Parathyroid adenoma (tissue), 2 donors: ENCODE data around the gene NMUR1.

ENCODE experiments used
- H2AFZ ChIP-seq: fragments of 300-600 bp; sonication (generic); one replicate; pipeline ENCODE4 v1.7.0; 2017; ENCODE audit warnings: antibody characterized with exemption, mild to moderate bottlenecking
- H3K27ac ChIP-seq: fragments of 300-600 bp; sonication (generic); one replicate; pipeline ENCODE4 v1.7.0; 2017
- H3K27me3 ChIP-seq: fragments of 300-600 bp; sonication (generic); one replicate; pipeline ENCODE4 v1.7.0; 2017; ENCODE audit warnings: low read length; ENCODE audit not compliant: control insufficient read depth, insufficient read depth
- H3K36me3 ChIP-seq: fragments of 300-600 bp; sonication (generic); one replicate; pipeline ENCODE4 v1.7.0; 2017; ENCODE audit warnings: low read length; ENCODE audit not compliant: control insufficient read depth, insufficient read depth
- H3K4me1 ChIP-seq: fragments of 300-600 bp; sonication (generic); one replicate; pipeline ENCODE4 v1.7.0; 2017; ENCODE audit warnings: control low read depth
- H3K4me2 ChIP-seq: fragments of 300-600 bp; sonication (generic); one replicate; pipeline ENCODE4 v1.7.0; 2017; ENCODE audit warnings: low read length
- H3K4me3 ChIP-seq: fragments of 300-600 bp; sonication (generic); one replicate; pipeline ENCODE4 v1.7.0; 2017; ENCODE audit warnings: low read depth, low read length
- H3K79me2 ChIP-seq: fragments of 300-600 bp; sonication (generic); one replicate; pipeline ENCODE4 v1.7.0; 2017; ENCODE audit warnings: control low read depth
- H3K9ac ChIP-seq: fragments of 300-600 bp; sonication (generic); one replicate; pipeline ENCODE4 v1.7.0; 2017; ENCODE audit warnings: mild to moderate bottlenecking
- H3K9me3 ChIP-seq: fragments of 300-600 bp; sonication (generic); one replicate; pipeline ENCODE4 v1.7.0; 2017; ENCODE audit warnings: low read length; ENCODE audit not compliant: control insufficient read depth
- TF ChIP-seq, protein P1 (sequence below): fragments of 300-600 bp; sonication (generic); IDR thresholded peaks from one replicate; pipeline ENCODE4 v1.7.0; 2017; ENCODE audit warnings: antibody characterized with exemption, mild to moderate bottlenecking
- donor health status: primary hyperparathyroidism.

NMUR1 gene

DNA sequence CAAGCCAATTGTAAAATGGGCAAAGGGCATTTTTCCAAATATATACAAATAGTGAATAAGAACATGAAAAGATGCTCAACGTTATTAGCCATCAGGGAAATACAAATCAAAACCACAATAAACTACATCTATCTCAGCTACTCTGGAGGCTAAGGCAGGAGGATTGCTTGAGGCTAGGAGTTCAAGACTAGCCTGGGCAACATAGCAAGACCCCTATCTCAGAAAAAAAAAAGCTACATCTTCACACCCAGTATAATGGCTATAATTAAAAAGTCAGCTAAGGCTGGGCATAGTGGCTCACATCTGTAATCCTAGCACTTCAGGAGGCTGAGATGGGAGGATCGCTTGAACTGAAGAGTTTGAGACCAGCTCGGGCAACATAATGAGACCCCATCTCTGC lies 53.3 kb downstream of the NMUR1 start:
- Histone ChIP-seq H3K4me2 (no peak overlapping the region), H3K79me2 (no peaks in the 10 kb centered on the region), H3K4me1 (no peaks in the 10 kb centered on the region), H3K4me3 (no peak overlapping the region), H3K36me3 (no peaks in the 10 kb centered on the region), H3K9ac (no peak overlapping the region), H3K27me3 (no peaks in the 10 kb centered on the region), H3K27ac (no peak overlapping the region), H2AFZ (no peak overlapping the region), H3K9me3 (no peaks in the 10 kb centered on the region)
- TF ChIP-seq, protein P1, sequence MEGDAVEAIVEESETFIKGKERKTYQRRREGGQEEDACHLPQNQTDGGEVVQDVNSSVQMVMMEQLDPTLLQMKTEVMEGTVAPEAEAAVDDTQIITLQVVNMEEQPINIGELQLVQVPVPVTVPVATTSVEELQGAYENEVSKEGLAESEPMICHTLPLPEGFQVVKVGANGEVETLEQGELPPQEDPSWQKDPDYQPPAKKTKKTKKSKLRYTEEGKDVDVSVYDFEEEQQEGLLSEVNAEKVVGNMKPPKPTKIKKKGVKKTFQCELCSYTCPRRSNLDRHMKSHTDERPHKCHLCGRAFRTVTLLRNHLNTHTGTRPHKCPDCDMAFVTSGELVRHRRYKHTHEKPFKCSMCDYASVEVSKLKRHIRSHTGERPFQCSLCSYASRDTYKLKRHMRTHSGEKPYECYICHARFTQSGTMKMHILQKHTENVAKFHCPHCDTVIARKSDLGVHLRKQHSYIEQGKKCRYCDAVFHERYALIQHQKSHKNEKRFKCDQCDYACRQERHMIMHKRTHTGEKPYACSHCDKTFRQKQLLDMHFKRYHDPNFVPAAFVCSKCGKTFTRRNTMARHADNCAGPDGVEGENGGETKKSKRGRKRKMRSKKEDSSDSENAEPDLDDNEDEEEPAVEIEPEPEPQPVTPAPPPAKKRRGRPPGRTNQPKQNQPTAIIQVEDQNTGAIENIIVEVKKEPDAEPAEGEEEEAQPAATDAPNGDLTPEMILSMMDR = no peak

DNA sequence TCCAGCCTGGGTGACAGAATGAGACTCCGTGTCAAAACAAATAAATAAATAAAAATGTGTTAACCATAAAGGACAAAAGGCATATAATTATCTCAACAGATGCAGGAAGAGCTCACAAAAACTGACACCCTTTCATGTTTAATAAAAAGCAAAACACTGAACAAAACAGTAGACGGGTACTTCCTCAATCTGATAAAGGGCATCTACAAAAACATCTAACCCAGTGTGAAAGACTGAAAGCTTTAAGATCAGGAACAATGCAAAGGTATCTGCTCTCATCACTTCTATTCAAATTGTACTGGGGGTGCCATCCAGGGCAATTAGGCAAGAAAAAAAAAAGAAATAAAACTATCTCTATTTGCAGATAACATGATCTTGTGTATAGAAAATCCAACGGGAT lies 54.3 kb downstream of the NMUR1 start:
- no peaks in the 10 kb centered on the region for H3K4me1 ChIP-seq
- H3K9me3 ChIP-seq = no peaks in the 10 kb centered on the region
- H3K9ac ChIP-seq = no peak overlapping the region
- no peak overlapping the region for H3K4me2 ChIP-seq
- no peak overlapping the region for H2AFZ ChIP-seq
- H3K79me2 ChIP-seq = no peaks in the 10 kb centered on the region
- no peaks in the 10 kb centered on the region for H3K36me3 ChIP-seq
- no peak overlapping the region for H3K27ac ChIP-seq
- no peaks in the 10 kb centered on the region for H3K27me3 ChIP-seq
- no peak overlapping the region for H3K4me3 ChIP-seq
- TF ChIP-seq, protein P1 = no peak
